ENCODE measurements around the gene SMG6. TPM values are rescaled to one million over a fixed set of nuclear protein-coding genes. Genes with fewer than 3 reads are reported as not detected.

SMG6 gene
- total RNA-seq, 1 experiment from 2014 or later = 28.6 TPM

DNA sequence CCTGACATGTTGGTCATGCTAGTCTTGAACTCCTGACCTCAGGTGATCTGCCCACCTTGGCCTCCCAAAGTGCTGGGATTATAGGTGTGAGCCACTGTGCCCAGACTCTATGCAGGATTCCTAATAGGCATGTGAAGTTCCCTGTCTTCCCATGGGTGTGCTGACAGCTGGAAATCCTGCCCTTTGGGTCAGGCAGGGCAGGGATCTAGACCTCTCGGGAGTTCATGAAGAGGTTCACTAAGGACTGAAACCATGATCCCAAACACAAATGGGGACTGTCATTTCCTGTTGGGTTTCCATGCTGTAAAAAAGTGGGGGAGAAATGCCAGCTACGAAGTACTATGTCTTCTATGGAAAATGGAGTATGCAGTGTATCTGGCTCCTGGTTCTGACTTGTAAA is 196.5 kb downstream of the SMG6 start:
- Histone ChIP-seq H3K27me3 (ENCODE audit: insufficient read depth, low read length) (no peaks in the 10 kb centered on the region), H3K14ac (ENCODE audit: insufficient read depth, low read length) (no peak overlapping the region), H2BK5ac (ENCODE audit: insufficient read length, low read length) (no peak overlapping the region), H3K4me2 (ENCODE audit: insufficient read depth, insufficient read length, low read length) (no peak overlapping the region), H4K8ac (replicated peaks; ENCODE audit: insufficient read length, low read depth, low read length) (no peak overlapping the region), H3K9ac (ENCODE audit: extremely low read depth, insufficient read length, low read length) (no peak overlapping the region), H2AFZ (ENCODE audit: low read length) (no peak overlapping the region), H3K27ac (ENCODE audit: insufficient read length, low read depth, low read length) (no peak overlapping the region), H2AK5ac (ENCODE audit: insufficient read length, low read length) (no peak overlapping the region), H3T11ph (ENCODE audit: low read length) (no peak overlapping the region), H3K4ac (ENCODE audit: low read depth, low read length) (no peak overlapping the region), H3K23ac (ENCODE audit: insufficient read length, low read depth, low read length) (no peak overlapping the region), H4K5ac (ENCODE audit: insufficient read length, low read depth, low read length) (no peak overlapping the region), H3K56ac (ENCODE audit: insufficient read length, low read depth, low read length) (no peak overlapping the region), H3K9me3 (ENCODE audit: control insufficient read depth, low read depth, low read length) (no peaks in the 10 kb centered on the region), H3K79me1 (ENCODE audit: insufficient read depth, low read depth, low read length, poor library complexity, severe bottlenecking) (no peaks in the 10 kb centered on the region), H3K79me2 (ENCODE audit: insufficient read depth, low read length) (no peaks in the 10 kb centered on the region), H2BK12ac (ENCODE audit: insufficient read length, low read depth, low read length) (no peak overlapping the region), H3K4me1 (ENCODE audit: insufficient read depth, low read length) (no peaks in the 10 kb centered on the region), H2BK20ac (ENCODE audit: low read depth, low read length, poor library complexity, severe bottlenecking) (no peak overlapping the region), H4K20me1 (ENCODE audit: control insufficient read depth, insufficient read depth, insufficient read length) (no peaks in the 10 kb centered on the region), H3K23me2 (ENCODE audit: insufficient read length, low read depth, low read length, poor library complexity, severe bottlenecking) (no peaks in the 10 kb centered on the region), H2BK120ac (ENCODE audit: low read depth, low read length, poor library complexity, severe bottlenecking) (no peak overlapping the region), H4K91ac (ENCODE audit: insufficient read length, low read depth, low read length) (no peak overlapping the region), H3K18ac (ENCODE audit: insufficient read length, low read depth, low read length) (no peak overlapping the region), H2BK15ac (ENCODE audit: low read depth, low read length) (no peak overlapping the region)
- no peaks in the 10 kb centered on the region for H3K27me3 Mint-ChIP-seq (ENCODE audit: low read depth)
- DNase-seq = no peak
- H3K9me3 Mint-ChIP-seq = no peaks in the 10 kb centered on the region
- H3K27ac Mint-ChIP-seq = peak overlapping the region in 1 of 3 experiments; percentile 5; a peak in 1 of 7 replicates
- H3K36me3 Mint-ChIP-seq (ENCODE audit: insufficient read depth in 1 of 3, low read depth in 3 of 3) = no peaks in the 10 kb centered on the region
- H3K4me1 Mint-ChIP-seq = no peaks in the 10 kb centered on the region; a peak in 2 of 4 replicates
- TF ChIP-seq, protein P1, sequence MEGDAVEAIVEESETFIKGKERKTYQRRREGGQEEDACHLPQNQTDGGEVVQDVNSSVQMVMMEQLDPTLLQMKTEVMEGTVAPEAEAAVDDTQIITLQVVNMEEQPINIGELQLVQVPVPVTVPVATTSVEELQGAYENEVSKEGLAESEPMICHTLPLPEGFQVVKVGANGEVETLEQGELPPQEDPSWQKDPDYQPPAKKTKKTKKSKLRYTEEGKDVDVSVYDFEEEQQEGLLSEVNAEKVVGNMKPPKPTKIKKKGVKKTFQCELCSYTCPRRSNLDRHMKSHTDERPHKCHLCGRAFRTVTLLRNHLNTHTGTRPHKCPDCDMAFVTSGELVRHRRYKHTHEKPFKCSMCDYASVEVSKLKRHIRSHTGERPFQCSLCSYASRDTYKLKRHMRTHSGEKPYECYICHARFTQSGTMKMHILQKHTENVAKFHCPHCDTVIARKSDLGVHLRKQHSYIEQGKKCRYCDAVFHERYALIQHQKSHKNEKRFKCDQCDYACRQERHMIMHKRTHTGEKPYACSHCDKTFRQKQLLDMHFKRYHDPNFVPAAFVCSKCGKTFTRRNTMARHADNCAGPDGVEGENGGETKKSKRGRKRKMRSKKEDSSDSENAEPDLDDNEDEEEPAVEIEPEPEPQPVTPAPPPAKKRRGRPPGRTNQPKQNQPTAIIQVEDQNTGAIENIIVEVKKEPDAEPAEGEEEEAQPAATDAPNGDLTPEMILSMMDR (conservative IDR thresholded peaks at IDR 0.05) = no peak
- no peak overlapping the region for H3K4me3 Mint-ChIP-seq
- no CpG with 5 or more reads among the region's 2 CpGs for WGBS (ENCODE audit: extremely low coverage, insufficient read length, low lambda C conversion rate)
